A549 (cell line): Measurements from ENCODE around the gene CEBPB. TPM values are rescaled to one million over a fixed set of nuclear protein-coding genes. Genes with fewer than 3 reads are reported as not detected.

Experiments used
- ATAC-seq, 2 experiments: fragments of 200-7000 bp in 1 of 2; fragments of >200 bp in 1 of 2; cut with Nextera tagmentation in 1 of 2; cut with Tn5 transposase in 1 of 2; 3 replicates each; pipeline versions ENCODE4 v1.8.0 to v1.9.1; 2018 to 2020; ENCODE audit warnings: mild to moderate bottlenecking in 1 of 2, moderate library complexity in 1 of 2
- CTCF ChIA-PET: fragments of 300-600 bp; sonication (Branson Sonifier 250); formaldehyde crosslinking; extraction: SDS; loops from one replicate; lab custom pipeline; 2021; ENCODE audit warnings: antibody characterized with exemption, inconsistent platforms; lab: Yijun Ruan, JAX
- POLR2A ChIA-PET: fragments of 350-600 bp; formaldehyde crosslinking; extraction: SDS; loops from one replicate; lab custom pipeline; 2021; ENCODE audit warnings: antibody characterized with exemption, inconsistent platforms; lab: Yijun Ruan, JAX
- DNase-seq, 2 experiments: peaks; one replicate each; pipeline versions ENCODE4 v3.0.0 to v3.0.0-alpha.2; 2011 to 2016; ENCODE audit warnings: low read depth in 1 of 2, low spot score in 1 of 2
- FAIRE-seq: peaks from 2 replicates; lab custom pipeline; 2011; peaks lifted over from hg19 to GRCh38; lab: Jason Lieb, UNC
- H3K27ac ChIP-seq, 2 experiments: fragments of >200 bp; sonication (Bioruptor Twin); formaldehyde crosslinking; 3 replicates each; pipeline ENCODE4 v1.5.1; 2016 to 2017
- H3K4me1 ChIP-seq: fragments of >200 bp; sonication (Bioruptor Twin); formaldehyde crosslinking; 3 replicates; pipeline ENCODE4 v1.6.1; 2016
- H3K4me2 ChIP-seq: fragments of >200 bp; sonication (Bioruptor Twin); formaldehyde crosslinking; 3 replicates; pipeline ENCODE4 v1.6.1; 2016
- H3K4me3 ChIP-seq: fragments of >200 bp; sonication (Bioruptor Twin); formaldehyde crosslinking; 3 replicates; pipeline ENCODE4 v1.5.1; 2016
- H3K9me3 ChIP-seq: fragments of >200 bp; sonication (Bioruptor Twin); formaldehyde crosslinking; 3 replicates; pipeline ENCODE4 v1.6.1; 2016
- BCL3 ChIP-seq: fragments of >200 bp; sonication (Bioruptor Twin); formaldehyde crosslinking; IDR thresholded peaks from 3 replicates; pipeline ENCODE4 v1.6.1; 2016
- CTCF ChIP-seq: fragments of >200 bp; sonication (Bioruptor Twin); formaldehyde crosslinking; IDR thresholded peaks from 3 replicates; pipeline ENCODE4 v1.5.1; 2016
- EHMT2 ChIP-seq: fragments of 200-600 bp; sonication (generic); IDR thresholded peaks from 2 replicates; pipeline ENCODE4 v1.6.1; 2016; ENCODE audit warnings: antibody characterized with exemption, low read depth, mild to moderate bottlenecking, moderate library complexity
- EP300 ChIP-seq, 2 experiments: fragments of >200 bp; sonication (Bioruptor Twin); formaldehyde crosslinking; IDR thresholded peaks; 2 replicates in 1 of 2; 3 replicates in 1 of 2; pipeline ENCODE4 v1.6.1; 2016 to 2017
- ESRRA ChIP-seq: fragments of 150-350 bp; IDR thresholded peaks from 2 replicates; pipeline ENCODE4 v1.6.1; 2014; ENCODE audit warnings: mild to moderate bottlenecking, low read length, borderline replicate concordance
- FOSL2 ChIP-seq, 2 experiments: fragments of 450-650 bp in 1 of 2; fragments of >200 bp in 1 of 2; sonication (Bioruptor Twin) in 1 of 2; formaldehyde crosslinking; IDR thresholded peaks; 2 replicates each; pipeline versions ENCODE4 v1.5.0 to v1.6.1; 2016 to 2020; ENCODE audit warnings: mild to moderate bottlenecking in 1 of 2, moderate library complexity in 1 of 2
- FOXS1 ChIP-seq: fragments of 250-450 bp; sonication (Bioruptor Pico); IDR thresholded peaks from 2 replicates; pipeline ENCODE4 v1.5.0; 2020; ENCODE audit warnings: mild to moderate bottlenecking, moderate library complexity
- HDAC2 ChIP-seq: fragments of 200-600 bp; sonication (generic); IDR thresholded peaks from 2 replicates; pipeline ENCODE4 v1.6.1; 2016
- HMGXB4 ChIP-seq: fragments of 250-450 bp; sonication (Bioruptor Pico); IDR thresholded peaks from 2 replicates; pipeline ENCODE4 v1.5.0; 2021; ENCODE audit warnings: mild to moderate bottlenecking, moderate library complexity, borderline replicate concordance
- HOXA7 ChIP-seq: fragments of 250-450 bp; sonication (Bioruptor Pico); IDR thresholded peaks from 2 replicates; pipeline ENCODE4 v1.5.0; 2020; ENCODE audit warnings: mild to moderate bottlenecking, moderate library complexity
- KDM5A ChIP-seq: fragments of 200-600 bp; sonication (generic); IDR thresholded peaks from 2 replicates; pipeline ENCODE4 v1.6.1; 2016; ENCODE audit warnings: antibody characterized with exemption, mild to moderate bottlenecking
- NFE2L2 ChIP-seq: fragments of 150-350 bp; conservative IDR thresholded peaks from 2 replicates; pipeline ENCODE4 v1.6.1; 2014; ENCODE audit warnings: low read length
- PBX3 ChIP-seq: IDR thresholded peaks from 2 replicates; pipeline ENCODE4 v1.6.1; 2012
- RAD21 ChIP-seq, 2 experiments: fragments of >200 bp in 1 of 2; sonication (Bioruptor Twin) in 1 of 2; formaldehyde crosslinking in 1 of 2; IDR thresholded peaks in 1 of 2; conservative IDR thresholded peaks in 1 of 2; 2 replicates in 1 of 2; 3 replicates in 1 of 2; pipeline ENCODE4 v1.6.1; 2012 to 2018; ENCODE audit warnings: inconsistent platforms in 1 of 2
- RARB ChIP-seq: fragments of 250-450 bp; sonication (Bioruptor Pico); IDR thresholded peaks from 2 replicates; pipeline ENCODE4 v1.8.0; 2021; ENCODE audit warnings: mild to moderate bottlenecking, moderate library complexity
- RFX5 ChIP-seq: fragments of 450-650 bp; IDR thresholded peaks from 2 replicates; pipeline ENCODE4 v1.7.1; 2014; ENCODE audit warnings: antibody characterized with exemption, mild to moderate bottlenecking, moderate library complexity
- RNF2 ChIP-seq: fragments of 200-600 bp; sonication (generic); IDR thresholded peaks from 2 replicates; pipeline ENCODE4 v1.6.1; 2016; ENCODE audit warnings: low read depth, mild to moderate bottlenecking, antibody characterized with exemption, moderate library complexity, borderline replicate concordance
- TP53 ChIP-seq: fragments of 250-450 bp; sonication (Bioruptor Pico); IDR thresholded peaks from 2 replicates; pipeline ENCODE4 v1.5.0; 2021; ENCODE audit warnings: mild to moderate bottlenecking, moderate library complexity
- ZSCAN20 ChIP-seq: fragments of 250-450 bp; sonication (Bioruptor Pico); IDR thresholded peaks from 2 replicates; pipeline ENCODE4 v1.8.0; 2022; ENCODE audit warnings: mild to moderate bottlenecking, moderate library complexity
- WGBS: methylation state at CpG from one replicate; pipeline ENCODE4 v1.1.6; 2017; ENCODE audit errors: missing lambda C conversion rate; 5-methylcytosine and 5-hydroxymethylcytosine counted together
- polyA plus RNA-seq, 4 experiments: library from polyadenylated mRNA; depleted of rRNA in 3 of 4; stranded (reverse); fragments of >200 nt; fragmentation: RNase III in 1 of 4; extraction: RNeasy Plus Mini Kit Qiagen cat#74134 plus additional on column Dnase treatment in 1 of 4; gene quantifications; 2 replicates in 3 of 4; 3 replicates in 1 of 4; pipeline ENCODE4 v1.2.3, GENCODE V29; 2011 to 2017
- TF ChIP-seq, protein P1 (sequence below): fragments of 200-600 bp; sonication (generic); IDR thresholded peaks from 2 replicates; pipeline ENCODE4 v1.6.1; 2016; ENCODE audit warnings: antibody characterized with exemption, mild to moderate bottlenecking, moderate library complexity
- TF ChIP-seq, protein P2 (sequence below): IDR thresholded peaks from 2 replicates; pipeline ENCODE4 v1.6.1; 2012; ENCODE audit warnings: low read depth, borderline replicate concordance

Gene CEBPB
- polyA plus RNA-seq, 2 of the 4 experiments (the other 2 are of a cell fraction), result 45.4 to 74.0 TPM

DNA sequence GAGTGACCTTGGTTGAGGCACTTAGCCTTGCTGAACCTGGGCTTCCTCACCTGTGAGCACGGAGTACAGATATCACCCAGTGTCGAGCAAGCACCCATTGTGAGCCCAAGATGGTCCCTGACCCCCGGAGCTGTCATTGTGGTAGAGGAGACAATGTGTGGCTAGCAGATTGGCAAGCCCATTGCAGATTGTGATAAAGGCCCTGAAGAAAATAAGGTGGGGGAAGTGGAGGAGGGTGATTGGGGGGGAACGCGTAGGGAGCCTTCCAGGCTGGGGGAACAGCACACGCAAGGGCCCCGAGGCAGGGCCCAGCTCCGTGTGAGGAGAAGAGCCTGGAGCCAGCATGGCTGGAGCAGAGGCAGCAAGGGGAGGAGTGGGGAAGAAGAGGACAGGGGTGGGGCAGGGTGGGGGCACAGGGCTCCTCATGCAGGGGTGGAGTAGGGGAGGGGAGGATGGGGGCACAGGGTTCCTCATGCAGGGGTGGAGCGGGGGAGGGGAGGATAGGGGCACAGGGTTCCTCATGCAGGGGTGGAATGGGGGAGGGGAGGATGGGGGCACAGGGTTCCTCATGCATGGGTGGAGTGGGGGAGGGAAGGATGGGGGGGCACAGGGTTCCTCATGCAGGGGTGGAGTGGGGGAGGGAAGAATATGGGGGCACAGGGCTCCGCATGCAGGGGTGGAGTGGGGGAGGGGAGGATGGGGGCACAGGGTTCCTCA lies 7.0 kb downstream of the CEBPB start:
- DNase-seq (no peak), FAIRE-seq (no peak), ATAC-seq (no peak; a peak in 1 of 6 replicates)
- 91% methylated on average over 8 of the region's 10 CpGs for WGBS
- Histone ChIP-seq H3K9me3 (peaks cover 14% of the 10 kb centered on the region), H3K4me2 (no peak overlapping the region), H3K4me1 (peaks cover 28% of the 10 kb centered on the region), H3K4me3 (no peak overlapping the region), H3K27ac (peak overlapping the region; percentile 97 to 98)
- TF ChIP-seq, protein P1, sequence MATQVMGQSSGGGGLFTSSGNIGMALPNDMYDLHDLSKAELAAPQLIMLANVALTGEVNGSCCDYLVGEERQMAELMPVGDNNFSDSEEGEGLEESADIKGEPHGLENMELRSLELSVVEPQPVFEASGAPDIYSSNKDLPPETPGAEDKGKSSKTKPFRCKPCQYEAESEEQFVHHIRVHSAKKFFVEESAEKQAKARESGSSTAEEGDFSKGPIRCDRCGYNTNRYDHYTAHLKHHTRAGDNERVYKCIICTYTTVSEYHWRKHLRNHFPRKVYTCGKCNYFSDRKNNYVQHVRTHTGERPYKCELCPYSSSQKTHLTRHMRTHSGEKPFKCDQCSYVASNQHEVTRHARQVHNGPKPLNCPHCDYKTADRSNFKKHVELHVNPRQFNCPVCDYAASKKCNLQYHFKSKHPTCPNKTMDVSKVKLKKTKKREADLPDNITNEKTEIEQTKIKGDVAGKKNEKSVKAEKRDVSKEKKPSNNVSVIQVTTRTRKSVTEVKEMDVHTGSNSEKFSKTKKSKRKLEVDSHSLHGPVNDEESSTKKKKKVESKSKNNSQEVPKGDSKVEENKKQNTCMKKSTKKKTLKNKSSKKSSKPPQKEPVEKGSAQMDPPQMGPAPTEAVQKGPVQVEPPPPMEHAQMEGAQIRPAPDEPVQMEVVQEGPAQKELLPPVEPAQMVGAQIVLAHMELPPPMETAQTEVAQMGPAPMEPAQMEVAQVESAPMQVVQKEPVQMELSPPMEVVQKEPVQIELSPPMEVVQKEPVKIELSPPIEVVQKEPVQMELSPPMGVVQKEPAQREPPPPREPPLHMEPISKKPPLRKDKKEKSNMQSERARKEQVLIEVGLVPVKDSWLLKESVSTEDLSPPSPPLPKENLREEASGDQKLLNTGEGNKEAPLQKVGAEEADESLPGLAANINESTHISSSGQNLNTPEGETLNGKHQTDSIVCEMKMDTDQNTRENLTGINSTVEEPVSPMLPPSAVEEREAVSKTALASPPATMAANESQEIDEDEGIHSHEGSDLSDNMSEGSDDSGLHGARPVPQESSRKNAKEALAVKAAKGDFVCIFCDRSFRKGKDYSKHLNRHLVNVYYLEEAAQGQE, result no peak
- TF ChIP-seq HDAC2 (no peak), FOXS1 (CRISPR knock-in tag) (no peak), RAD21 (conservative IDR thresholded peaks at IDR 0.05 in 1 of 2, IDR thresholded peaks at IDR 0.05 in 1 of 2) (no peak), RFX5 (no peak), CTCF (no peak), ZSCAN20 (no peak), EP300 (IDR thresholded peaks at IDR 0.05) (no peak), PBX3 (no peak), HMGXB4 (CRISPR knock-in tag) (no peak), KDM5A (no peak), HOXA7 (CRISPR knock-in tag) (no peak)
- CTCF ChIA-PET, result interaction anchor here (0.8 to 4.6 kb wide), 6 partner anchors 8 to 266 kb away, joined by 3 to 26 read pairs (median 3); no protein-coding TSS in a partner anchor
- POLR2A ChIA-PET, result no interaction called here

- H3K9me3 ChIP-seq, result peaks cover 20% of the 10 kb centered on the region
- H3K4me3 ChIP-seq, result no peak overlapping the region
- no peak for FAIRE-seq
- POLR2A ChIA-PET, result interaction anchor here (0.7 kb wide), 1 partner anchor 111 kb away, joined by 4 read pairs; no protein-coding TSS in a partner anchor
- no peak for ATAC-seq
- peaks cover 28% of the 10 kb centered on the region for H3K4me1 ChIP-seq
- CTCF ChIA-PET, result interaction anchor here (1.5 to 4.3 kb wide), 2 partner anchors 12 to 266 kb away, joined by 8 to 20 read pairs; no protein-coding TSS in a partner anchor
- no peak overlapping the region for H3K4me2 ChIP-seq
- DNase-seq, result no peak
- H3K27ac ChIP-seq, result peak overlapping the region in 1 of 2 experiments; percentile 33; a peak in 2 of 6 replicates
- TF ChIP-seq RARB (no peak), KDM5A (no peak), ESRRA (no peak), FOSL2 (IDR thresholded peaks at IDR 0.05) (no peak), FOSL2 (CRISPR knock-in tag; IDR thresholded peaks at IDR 0.05) (no peak), TP53 (CRISPR knock-in tag) (no peak), EHMT2 (no peak), BCL3 (no peak), NFE2L2 (no peak), RNF2 (no peak)
- TF ChIP-seq, protein P2, sequence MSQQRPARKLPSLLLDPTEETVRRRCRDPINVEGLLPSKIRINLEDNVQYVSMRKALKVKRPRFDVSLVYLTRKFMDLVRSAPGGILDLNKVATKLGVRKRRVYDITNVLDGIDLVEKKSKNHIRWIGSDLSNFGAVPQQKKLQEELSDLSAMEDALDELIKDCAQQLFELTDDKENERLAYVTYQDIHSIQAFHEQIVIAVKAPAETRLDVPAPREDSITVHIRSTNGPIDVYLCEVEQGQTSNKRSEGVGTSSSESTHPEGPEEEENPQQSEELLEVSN, result no peak
- WGBS, result 85% methylated on average over 10 of the region's 11 CpGs
These were observed 7.6 kb downstream of the CEBPB start for GRCh38 chr20:50198180-50198666.
